CD14-positive monocyte (primary cell): ENCODE results near the gene ATXN1. TPM values are rescaled to one million over a fixed set of nuclear protein-coding genes. Genes with fewer than 3 reads are reported as not detected.

Experiments
- DNase-seq, 3 donors: peaks; one replicate each; pipeline ENCODE4 v3.0.0-alpha.2; 2011 to 2022
- H2AFZ ChIP-seq: 2 replicates; pipeline ENCODE4 v1.6.0; 2012; ENCODE audit warnings: mild to moderate bottlenecking, low read depth, low read length, inconsistent platforms; ENCODE audit not compliant: insufficient read depth, poor library complexity, severe bottlenecking
- H3K27ac ChIP-seq, 2 donors: 1 replicate in 1 of 2; 2 replicates in 1 of 2; pipeline ENCODE4 v1.5.1; 2012 to 2013; ENCODE audit warnings: low read length in 2 of 2, control low read depth in 1 of 2, inconsistent platforms in 1 of 2, low read depth in 1 of 2, mild to moderate bottlenecking in 1 of 2
- H3K27me3 ChIP-seq, 2 donors: one replicate each; pipeline versions ENCODE4 v1.6.0 to v1.6.1; 2011 to 2013; ENCODE audit warnings: low read length in 2 of 2; ENCODE audit not compliant: control insufficient read depth in 2 of 2, insufficient read depth in 2 of 2
- H3K36me3 ChIP-seq, 2 donors: replicated peaks in 1 of 2; 1 replicate in 1 of 2; 2 replicates in 1 of 2; pipeline versions ENCODE4 v1.5.1 to v1.6.1; 2012 to 2013; ENCODE audit warnings: low read length in 2 of 2, control low read depth in 1 of 2, inconsistent platforms in 1 of 2, mild to moderate bottlenecking in 1 of 2; ENCODE audit not compliant: insufficient read depth in 2 of 2, control insufficient read depth in 1 of 2
- H3K4me1 ChIP-seq, 2 donors: 1 replicate in 1 of 2; 2 replicates in 1 of 2; pipeline versions ENCODE4 v1.5.1 to v1.6.1; 2012 to 2013; ENCODE audit warnings: low read length in 2 of 2, control low read depth in 1 of 2, inconsistent platforms in 1 of 2, mild to moderate bottlenecking in 1 of 2, moderate library complexity in 1 of 2; ENCODE audit not compliant: insufficient read depth in 2 of 2, control insufficient read depth in 1 of 2
- H3K4me2 ChIP-seq: replicated peaks from 2 replicates; pipeline ENCODE3; 2012; ENCODE audit warnings: low read length, moderate library complexity, mild to moderate bottlenecking; ENCODE audit not compliant: poor library complexity, severe bottlenecking; ENCODE audit errors: extremely low read depth
- H3K4me3 ChIP-seq, 3 experiments: fragments of 200-600 bp in 1 of 3; sonication (generic) in 1 of 3; replicated peaks in 1 of 3; 1 replicate in 2 of 3; 2 replicates in 1 of 3; pipeline ENCODE4 v1.5.1; 2011 to 2013; ENCODE audit warnings: low read length in 3 of 3, mild to moderate bottlenecking in 3 of 3, control low read depth in 2 of 3, low read depth in 2 of 3, inconsistent platforms in 1 of 3, moderate library complexity in 1 of 3
- H3K79me2 ChIP-seq: 2 replicates; pipeline ENCODE4 v1.6.0; 2012; ENCODE audit warnings: mild to moderate bottlenecking, control low read depth, inconsistent platforms, low read length, moderate library complexity; ENCODE audit not compliant: insufficient read depth
- H3K9ac ChIP-seq: 2 replicates; pipeline ENCODE4 v1.6.0; 2017; ENCODE audit warnings: low read length, mild to moderate bottlenecking; ENCODE audit not compliant: insufficient read depth, poor library complexity, severe bottlenecking
- H3K9me3 ChIP-seq, 2 donors: replicated peaks in 1 of 2; 1 replicate in 1 of 2; 2 replicates in 1 of 2; pipeline versions ENCODE4 v1.5.1 to v1.6.1; 2012 to 2013; ENCODE audit warnings: low read length in 2 of 2, control low read depth in 1 of 2; ENCODE audit not compliant: control insufficient read depth in 1 of 2, insufficient read depth in 1 of 2
- H4K20me1 ChIP-seq: 2 replicates; pipeline ENCODE4 v1.6.0; 2012; ENCODE audit warnings: mild to moderate bottlenecking, low read length, control low read depth, moderate library complexity; ENCODE audit not compliant: insufficient read depth
- H3K27ac Mint-ChIP-seq, 7 donors: one replicate each; pipeline ENCODE4 v1.8.0; 2020; ENCODE audit warnings: mild to moderate bottlenecking in 7 of 7, mixed read lengths in 7 of 7, moderate library complexity in 6 of 7, inconsistent platforms in 2 of 7
- H3K27me3 Mint-ChIP-seq, 3 donors: one replicate each; pipeline ENCODE4 v1.8.0; 2021 to 2022; ENCODE audit warnings: low read depth in 3 of 3, mild to moderate bottlenecking in 3 of 3, mixed read lengths in 3 of 3, moderate library complexity in 3 of 3, inconsistent platforms in 1 of 3
- H3K36me3 Mint-ChIP-seq, 2 donors: one replicate each; pipeline ENCODE4 v1.8.0; 2020; ENCODE audit warnings: mixed read lengths in 2 of 2, inconsistent platforms in 1 of 2, mild to moderate bottlenecking in 1 of 2
- H3K4me1 Mint-ChIP-seq: one replicate; pipeline ENCODE4 v1.8.0; 2020; ENCODE audit warnings: mild to moderate bottlenecking, mixed read lengths
- H3K4me3 Mint-ChIP-seq, 2 donors: one replicate each; pipeline ENCODE4 v1.8.0; 2020; ENCODE audit warnings: mild to moderate bottlenecking in 2 of 2, mixed read lengths in 2 of 2, moderate library complexity in 1 of 2
- H3K9me3 Mint-ChIP-seq, 7 donors: one replicate each; pipeline ENCODE4 v1.8.0; 2020 to 2022; ENCODE audit warnings: mixed read lengths in 7 of 7, mild to moderate bottlenecking in 6 of 7, moderate library complexity in 6 of 7, inconsistent platforms in 2 of 7
- WGBS: methylation state at CpG from one replicate; pipeline ENCODE4 v1.1.5; 2013; ENCODE audit warnings: missing lambda C conversion rate; ENCODE audit not compliant: insufficient coverage; 5-methylcytosine and 5-hydroxymethylcytosine counted together
- intact Hi-C, 2 donors: fragments of 100-400 bp; cut with micrococcal nuclease; formaldehyde crosslinking; loops; one replicate each; pipeline versions ENCODE4 v1.15.0 to v1.15.1; 2023
- polyA plus RNA-seq, 3 donors: library from polyadenylated mRNA; depleted of rRNA in 1 of 3; unstranded in 2 of 3; stranded (reverse) in 1 of 3; fragments of 300-500 nt in 2 of 3; fragments of >200 nt in 1 of 3; fragmentation: Illumina TruSeq in 2 of 3; gene quantifications; 1 replicate in 2 of 3; 2 replicates in 1 of 3; pipeline ENCODE4 v1.2.3, GENCODE V29; 2012 to 2021
- TF ChIP-seq, protein P1 (sequence below): fragments of 200-600 bp; IDR thresholded peaks from one replicate; pipeline ENCODE4 v1.8.0; 2022; ENCODE audit warnings: antibody characterized with exemption, mild to moderate bottlenecking

ATXN1 gene
- polyA plus RNA-seq, 3 donors = 8.8 to 19.1 (median 10.9) TPM

DNA sequence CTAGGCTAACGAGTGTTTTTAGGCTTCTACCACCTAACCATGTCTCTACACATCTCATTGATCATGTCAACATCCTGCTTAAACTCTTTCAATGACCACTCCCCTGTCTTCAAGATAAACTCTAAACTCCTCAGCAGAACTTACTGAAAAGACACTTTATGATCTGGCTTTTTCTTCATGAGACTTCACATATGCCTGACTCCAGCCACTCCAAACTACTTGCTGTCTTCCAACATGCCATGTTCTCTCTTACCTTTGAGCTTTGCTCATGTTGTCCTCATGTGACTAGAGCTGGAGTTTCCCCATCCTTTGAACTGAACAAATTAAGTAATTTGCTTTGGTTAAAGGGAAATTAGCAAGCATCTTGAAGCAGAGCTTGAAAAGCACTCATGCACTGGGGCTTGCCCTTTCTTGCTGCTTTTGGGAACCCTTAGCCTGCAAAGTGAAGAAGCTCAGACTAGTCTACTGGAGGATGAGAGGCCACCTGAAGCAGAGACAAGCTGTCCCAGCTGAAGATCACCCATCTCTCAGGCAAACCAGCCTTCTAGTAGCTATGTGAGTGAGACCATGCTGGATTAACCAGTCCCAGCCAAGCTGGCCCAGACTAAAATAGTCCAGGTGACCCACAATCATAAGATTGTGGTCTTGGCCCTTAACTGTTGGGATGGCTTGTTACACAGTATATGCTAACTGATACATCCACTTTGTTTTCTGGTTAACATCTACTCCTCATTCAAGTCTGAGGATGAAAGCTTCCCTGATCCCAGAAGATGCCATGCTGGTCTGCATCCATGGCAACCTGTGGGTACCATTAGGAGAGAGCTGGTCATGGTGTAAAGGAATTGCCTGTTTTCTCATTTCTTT, 287.1 kb downstream of the ATXN1 start:
- H3K27me3 Mint-ChIP-seq = peaks cover 0 to 3% (median 0%) of the 10 kb centered on the region in 3 donors
- peaks cover 0 to 2% (median 2%) of the 10 kb centered on the region in 7 donors for H3K9me3 Mint-ChIP-seq
- DNase-seq = no peak
- intact Hi-C loops = no loop called here
- Histone ChIP-seq H3K27ac (no peak overlapping the region), H3K36me3 (peaks cover 0 to 30% of the 10 kb centered on the region in 2 donors), H3K4me2 (no peak overlapping the region), H3K4me3 (no peak overlapping the region), H3K9me3 (no peaks in the 10 kb centered on the region), H3K27me3 (no peaks in the 10 kb centered on the region), H4K20me1 (peaks cover 35% of the 10 kb centered on the region), H3K9ac (no peak overlapping the region), H3K4me1 (no peaks in the 10 kb centered on the region), H3K79me2 (no peaks in the 10 kb centered on the region), H2AFZ (no peak overlapping the region)
- no peaks in the 10 kb centered on the region for H3K4me1 Mint-ChIP-seq
- peaks cover 32 to 39% of the 10 kb centered on the region in 2 donors for H3K36me3 Mint-ChIP-seq
- H3K27ac Mint-ChIP-seq = no peak overlapping the region
- H3K4me3 Mint-ChIP-seq = no peak overlapping the region
- TF ChIP-seq, protein P1, sequence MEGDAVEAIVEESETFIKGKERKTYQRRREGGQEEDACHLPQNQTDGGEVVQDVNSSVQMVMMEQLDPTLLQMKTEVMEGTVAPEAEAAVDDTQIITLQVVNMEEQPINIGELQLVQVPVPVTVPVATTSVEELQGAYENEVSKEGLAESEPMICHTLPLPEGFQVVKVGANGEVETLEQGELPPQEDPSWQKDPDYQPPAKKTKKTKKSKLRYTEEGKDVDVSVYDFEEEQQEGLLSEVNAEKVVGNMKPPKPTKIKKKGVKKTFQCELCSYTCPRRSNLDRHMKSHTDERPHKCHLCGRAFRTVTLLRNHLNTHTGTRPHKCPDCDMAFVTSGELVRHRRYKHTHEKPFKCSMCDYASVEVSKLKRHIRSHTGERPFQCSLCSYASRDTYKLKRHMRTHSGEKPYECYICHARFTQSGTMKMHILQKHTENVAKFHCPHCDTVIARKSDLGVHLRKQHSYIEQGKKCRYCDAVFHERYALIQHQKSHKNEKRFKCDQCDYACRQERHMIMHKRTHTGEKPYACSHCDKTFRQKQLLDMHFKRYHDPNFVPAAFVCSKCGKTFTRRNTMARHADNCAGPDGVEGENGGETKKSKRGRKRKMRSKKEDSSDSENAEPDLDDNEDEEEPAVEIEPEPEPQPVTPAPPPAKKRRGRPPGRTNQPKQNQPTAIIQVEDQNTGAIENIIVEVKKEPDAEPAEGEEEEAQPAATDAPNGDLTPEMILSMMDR = no peak
- 100% methylated on average over 1 of the region's 1 CpG for WGBS

GRCh38 chr6:16473184-16473907, 287.9 kb downstream of the ATXN1 start:
- no peaks in the 10 kb centered on the region for H3K4me1 ChIP-seq
- H3K4me1 Mint-ChIP-seq = no peaks in the 10 kb centered on the region
- 94% methylated on average over 10 of the region's 10 CpGs for WGBS

More at GRCh38 chr6:16473184-16473907, 287.9 kb downstream of the ATXN1 start:
- Mint-ChIP-seq H3K4me3 (no peak overlapping the region), H3K36me3 (peaks cover 27 to 35% of the 10 kb centered on the region in 2 donors), H3K9me3 (peaks cover 0 to 2% (median 2%) of the 10 kb centered on the region in 7 donors), H3K27me3 (peaks cover 0 to 3% (median 0%) of the 10 kb centered on the region in 3 donors), H3K27ac (no peak overlapping the region)
- Histone ChIP-seq H3K36me3 (peaks cover 0 to 30% of the 10 kb centered on the region in 2 donors), H3K4me3 (no peak overlapping the region), H4K20me1 (peaks cover 39% of the 10 kb centered on the region), H3K9me3 (no peaks in the 10 kb centered on the region), H3K79me2 (no peaks in the 10 kb centered on the region), H3K4me2 (no peak overlapping the region), H3K9ac (no peak overlapping the region), H2AFZ (no peak overlapping the region), H3K27ac (no peak overlapping the region), H3K27me3 (no peaks in the 10 kb centered on the region)
- DNase-seq = no peak
- TF ChIP-seq, protein P1 = no peak
- intact Hi-C loops = no loop called here
